HCT116 (cell line): ENCODE data around the gene RFC4. TPM values are rescaled to one million over a fixed set of nuclear protein-coding genes. Genes with fewer than 3 reads are reported as not detected.

ENCODE experiments used
- ATAC-seq: fragments of 200-7000 bp; cut with Tn5 transposase; 2 replicates; pipeline ENCODE4 v1.9.1; 2020; ENCODE audit warnings: mild to moderate bottlenecking, moderate library complexity
- BruUV-seq: library from RNA; stranded (reverse); fragments of 400-500 nt; replicated peaks from 2 replicates; lab custom pipeline; 2021; lab: Mats Ljungman, UMichigan
- CTCF ChIA-PET: fragments of 300-600 bp; sonication (Branson Sonifier 250); formaldehyde crosslinking; loops from one replicate; lab custom pipeline; 2021; ENCODE audit warnings: antibody characterized with exemption; lab: Charles Lee
- POLR2A ChIA-PET: fragments of 300-600, 350-600 bp; sonication (Branson Sonifier 250); formaldehyde crosslinking; loops from one replicate; lab custom pipeline; 2021; ENCODE audit warnings: antibody characterized with exemption; lab: Charles Lee
- RAD21 ChIA-PET, 2 experiments: fragments of 300-600 bp; sonication (Branson Sonifier 250); formaldehyde crosslinking; loops; one replicate each; lab custom pipeline; 2023; ENCODE audit warnings: low total read pairs in 2 of 2; ENCODE audit not compliant: uncharacterized antibody in 2 of 2, unreplicated experiment in 2 of 2, low non-redundant PET in 1 of 2; lab: Charles Lee
- DNase-seq: peaks from one replicate; pipeline ENCODE4 v3.0.0-alpha.2; 2010; ENCODE audit warnings: low read depth, low spot score
- H2AFZ ChIP-seq: fragments of 200-600 bp; shearing (Covaris generic), sonication (generic); 2 replicates; pipeline ENCODE4 v1.6.1; 2017; ENCODE audit warnings: low read depth, mixed run types, mixed read lengths, antibody characterized with exemption, low read length; ENCODE audit not compliant: poor library complexity, severe bottlenecking
- H3K27ac ChIP-seq: 2 replicates; pipeline ENCODE4 v1.5.1; 2012; ENCODE audit warnings: low read depth, low read length
- H3K27me3 ChIP-seq: fragments of 200-600 bp; sonication (generic); 2 replicates; pipeline ENCODE4 v1.6.1; 2016; ENCODE audit warnings: mixed run types, low read length, mixed read lengths; ENCODE audit not compliant: insufficient read depth
- H3K36me3 ChIP-seq, 2 experiments: fragments of 200-500 bp in 1 of 2; fragments of 200-600 bp in 1 of 2; sonication (Bioruptor generic) in 1 of 2; sonication (generic) in 1 of 2; 2 replicates each; pipeline versions ENCODE4 v1.5.1 to v1.6.1; 2014 to 2016; ENCODE audit warnings: low read length in 2 of 2, inconsistent platforms in 1 of 2, mixed read lengths in 1 of 2, mixed run types in 1 of 2; ENCODE audit not compliant: insufficient read depth in 2 of 2, control insufficient read depth in 1 of 2
- H3K4me1 ChIP-seq, 2 experiments: fragments of 200-600 bp in 1 of 2; sonication (generic) in 1 of 2; 2 replicates each; pipeline versions ENCODE4 v1.5.1 to v1.6.1; 2012 to 2017; ENCODE audit warnings: low read length in 2 of 2, inconsistent platforms in 1 of 2, mild to moderate bottlenecking in 1 of 2, mixed read lengths in 1 of 2, mixed run types in 1 of 2, moderate library complexity in 1 of 2; ENCODE audit not compliant: insufficient read depth in 2 of 2, control insufficient read depth in 1 of 2
- H3K4me2 ChIP-seq: fragments of 200-600 bp; sonication (generic); 2 replicates; pipeline ENCODE4 v1.6.1; 2017; ENCODE audit warnings: mixed run types, low read length, mixed read lengths
- H3K4me3 ChIP-seq, 2 experiments: fragments of 200-600 bp in 1 of 2; sonication (generic) in 1 of 2; replicated peaks in 1 of 2; 2 replicates each; pipeline ENCODE4 v1.5.1; 2011 to 2016; ENCODE audit warnings: low read length in 2 of 2, control low read depth in 1 of 2, low read depth in 1 of 2, mild to moderate bottlenecking in 1 of 2, mixed read lengths in 1 of 2, mixed run types in 1 of 2
- H3K79me2 ChIP-seq: fragments of 200-600 bp; sonication (generic); 2 replicates; pipeline ENCODE4 v1.6.1; 2017; ENCODE audit warnings: mild to moderate bottlenecking, mixed run types, low read length, moderate library complexity, mixed read lengths; ENCODE audit not compliant: insufficient read depth
- H3K9ac ChIP-seq: fragments of 200-600 bp; sonication (generic); 2 replicates; pipeline ENCODE4 v1.6.1; 2016; ENCODE audit warnings: low read length, mixed read lengths
- H3K9me2 ChIP-seq: fragments of 200-600 bp; sonication (generic), shearing (Covaris generic); 2 replicates; pipeline ENCODE4 v1.6.1; 2017; ENCODE audit warnings: mixed run types, mild to moderate bottlenecking, moderate library complexity; ENCODE audit not compliant: insufficient read depth
- H3K9me3 ChIP-seq, 2 experiments: fragments of 200-500 bp in 1 of 2; fragments of 200-600 bp in 1 of 2; sonication (Bioruptor generic) in 1 of 2; sonication (generic) in 1 of 2; 2 replicates each; pipeline ENCODE4 v1.6.1; 2014 to 2017; ENCODE audit warnings: low read length in 2 of 2, mixed read lengths in 2 of 2, inconsistent platforms in 1 of 2, low read depth in 1 of 2, mild to moderate bottlenecking in 1 of 2, mixed run types in 1 of 2, moderate library complexity in 1 of 2; ENCODE audit not compliant: control insufficient read depth in 1 of 2, insufficient read depth in 1 of 2
- H4K20me1 ChIP-seq: fragments of 200-600 bp; sonication (generic), shearing (Covaris generic); 2 replicates; pipeline ENCODE4 v1.6.1; 2017; ENCODE audit warnings: mixed run types, mild to moderate bottlenecking, moderate library complexity; ENCODE audit not compliant: insufficient read depth
- CBX3 ChIP-seq: IDR thresholded peaks from 2 replicates; pipeline ENCODE4 v1.6.1; 2012; ENCODE audit warnings: low read depth
- CEBPB ChIP-seq: IDR thresholded peaks from 2 replicates; pipeline ENCODE4 v1.6.1; 2012; ENCODE audit warnings: low read depth
- CTCF ChIP-seq, 3 experiments: fragments of 200-600 bp in 1 of 3; sonication (generic) in 1 of 3; IDR thresholded peaks in 2 of 3; conservative IDR thresholded peaks in 1 of 3; 2 replicates each; pipeline ENCODE4 v1.5.1; 2012 to 2017; ENCODE audit warnings: low read depth in 2 of 3, low read length in 2 of 3, antibody characterized with exemption in 1 of 3, borderline replicate concordance in 1 of 3, control low read depth in 1 of 3, mild to moderate bottlenecking in 1 of 3, mixed read lengths in 1 of 3, mixed run types in 1 of 3, moderate library complexity in 1 of 3; ENCODE audit not compliant: insufficient read depth in 1 of 3
- EZH2 ChIP-seq: fragments of 200-600 bp; sonication (generic); IDR thresholded peaks from 2 replicates; pipeline ENCODE4 v1.6.1; 2017; ENCODE audit warnings: antibody characterized with exemption, mixed run types
- FOSL1 ChIP-seq: IDR thresholded peaks from 2 replicates; pipeline ENCODE4 v1.6.1; 2012; ENCODE audit warnings: low read depth
- JUND ChIP-seq: IDR thresholded peaks from 2 replicates; pipeline ENCODE4 v1.6.1; 2012
- POLR2AphosphoS5 ChIP-seq: IDR thresholded peaks from 2 replicates; pipeline ENCODE4 v1.6.1; 2011; ENCODE audit warnings: mild to moderate bottlenecking, low read depth, low read length, moderate library complexity
- RAD21 ChIP-seq: IDR thresholded peaks from 2 replicates; pipeline ENCODE4 v1.6.1; 2012; ENCODE audit warnings: low read depth, mild to moderate bottlenecking
- SP1 ChIP-seq: IDR thresholded peaks from 2 replicates; pipeline ENCODE4 v1.6.1; 2012; ENCODE audit warnings: low read depth
- intact Hi-C: fragments of 100-400 bp; cut with micrococcal nuclease; formaldehyde crosslinking; loops from 2 replicates; pipeline ENCODE4 v1.10.0; 2022
- total RNA-seq: library from RNA; stranded (reverse); gene quantifications from one replicate; pipeline ENCODE4 v1.2.1, GENCODE V29; 2021; ENCODE audit not compliant: unreplicated experiment

Gene RFC4
- total RNA-seq, 1 experiment from 2014 or later = 86.2 TPM

- no peaks in the 10 kb centered on the region for H3K9me2 ChIP-seq
- ChIA-PET POLR2A (no interaction called here), CTCF (no interaction called here), RAD21 (no interaction called here)
- no peaks in the 10 kb centered on the region for H3K9me3 ChIP-seq
- no peaks in the 10 kb centered on the region for H4K20me1 ChIP-seq
- no peak overlapping the region for H2AFZ ChIP-seq
- no peak overlapping the region for H3K4me3 ChIP-seq
- H3K4me2 ChIP-seq = no peak overlapping the region
- intact Hi-C loops = loop anchor here (5.0 kb wide), 1 partner anchor 183 kb away; the partner anchor contains the start of gene DNAJB11
- no peaks in the 10 kb centered on the region for H3K36me3 ChIP-seq
- H3K4me1 ChIP-seq = peaks cover 0 to 30% of the 10 kb centered on the region in 2 experiments; a peak in 2 of 4 replicates
- no peak overlapping the region for H3K27ac ChIP-seq
- TF ChIP-seq POLR2AphosphoS5 (no peak), FOSL1 (no peak), CBX3 (no peak), EZH2 (no peak), CEBPB (no peak), JUND (no peak), CTCF (IDR thresholded peaks at IDR 0.05 in 2 of 3, conservative IDR thresholded peaks at IDR 0.05 in 1 of 3; ENCODE audit: borderline replicate concordance in 1 of 3, insufficient read depth in 1 of 3, low read depth in 2 of 3, low read length in 2 of 3) (no peak), SP1 (no peak), RAD21 (no peak)
- no TSS peak for BruUV-seq
- no peak overlapping the region for H3K9ac ChIP-seq
- no peaks in the 10 kb centered on the region for H3K27me3 ChIP-seq
- no peak for DNase-seq
- no peak for ATAC-seq
- no peaks in the 10 kb centered on the region for H3K79me2 ChIP-seq
Measured at GRCh38 chr3:186754871-186755270, 51.4 kb downstream of the RFC4 start.
